Measurements from ENCODE around the gene RNF43.

The RNF43 gene

GRCh38 chr17:58417300-58418092 lies at the start of gene RNF43:
Gene RNF43, minus strand, starts transcription at chr17:58417534. Its CDS starts 1,957 bp downstream, at chr17:58415577.
- in situ Hi-C loops (cut with HindIII; ENCODE audit: low sequenced_read_pairs) = no loop called here
- TF ChIP-seq, protein P1, sequence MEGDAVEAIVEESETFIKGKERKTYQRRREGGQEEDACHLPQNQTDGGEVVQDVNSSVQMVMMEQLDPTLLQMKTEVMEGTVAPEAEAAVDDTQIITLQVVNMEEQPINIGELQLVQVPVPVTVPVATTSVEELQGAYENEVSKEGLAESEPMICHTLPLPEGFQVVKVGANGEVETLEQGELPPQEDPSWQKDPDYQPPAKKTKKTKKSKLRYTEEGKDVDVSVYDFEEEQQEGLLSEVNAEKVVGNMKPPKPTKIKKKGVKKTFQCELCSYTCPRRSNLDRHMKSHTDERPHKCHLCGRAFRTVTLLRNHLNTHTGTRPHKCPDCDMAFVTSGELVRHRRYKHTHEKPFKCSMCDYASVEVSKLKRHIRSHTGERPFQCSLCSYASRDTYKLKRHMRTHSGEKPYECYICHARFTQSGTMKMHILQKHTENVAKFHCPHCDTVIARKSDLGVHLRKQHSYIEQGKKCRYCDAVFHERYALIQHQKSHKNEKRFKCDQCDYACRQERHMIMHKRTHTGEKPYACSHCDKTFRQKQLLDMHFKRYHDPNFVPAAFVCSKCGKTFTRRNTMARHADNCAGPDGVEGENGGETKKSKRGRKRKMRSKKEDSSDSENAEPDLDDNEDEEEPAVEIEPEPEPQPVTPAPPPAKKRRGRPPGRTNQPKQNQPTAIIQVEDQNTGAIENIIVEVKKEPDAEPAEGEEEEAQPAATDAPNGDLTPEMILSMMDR (IDR thresholded peaks at IDR 0.05; ENCODE audit: low read depth, low read length) = peak; percentile 91
- peak; percentile 81 for DNase-seq (ENCODE audit: low read depth, low spot score)
- peak within 1 kb of the TSS; percentile 17 for H3K4me3 ChIP-seq (ENCODE audit: low read depth, low read length)

DNA sequence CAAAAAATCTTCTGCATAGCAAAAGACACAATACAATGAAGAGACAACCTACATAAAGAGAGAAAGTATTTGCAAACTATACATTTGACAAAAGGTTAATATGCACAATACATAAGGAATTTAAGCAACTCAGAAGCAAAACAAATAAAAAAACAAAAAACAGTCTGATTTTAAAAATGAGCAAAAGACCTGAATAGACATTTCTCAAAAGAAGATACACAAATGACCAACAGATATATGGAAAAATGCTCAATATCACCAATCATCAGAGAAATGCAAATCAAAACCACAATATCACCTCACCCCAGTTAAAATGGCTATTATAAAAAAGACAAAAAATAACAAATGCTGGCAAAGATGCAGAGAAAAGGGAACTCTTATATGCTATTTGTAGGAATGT lies 38.2 kb upstream of the RNF43 start:
- in situ Hi-C loops (cut with HindIII; ENCODE audit: low sequenced_read_pairs) = no loop called here
- TF ChIP-seq, protein P1 (IDR thresholded peaks at IDR 0.05; ENCODE audit: low read depth, low read length) = no peak
- H3K4me3 ChIP-seq (ENCODE audit: low read depth, low read length) = no peak overlapping the region
- DNase-seq (ENCODE audit: low read depth, low spot score) = no peak

DNA sequence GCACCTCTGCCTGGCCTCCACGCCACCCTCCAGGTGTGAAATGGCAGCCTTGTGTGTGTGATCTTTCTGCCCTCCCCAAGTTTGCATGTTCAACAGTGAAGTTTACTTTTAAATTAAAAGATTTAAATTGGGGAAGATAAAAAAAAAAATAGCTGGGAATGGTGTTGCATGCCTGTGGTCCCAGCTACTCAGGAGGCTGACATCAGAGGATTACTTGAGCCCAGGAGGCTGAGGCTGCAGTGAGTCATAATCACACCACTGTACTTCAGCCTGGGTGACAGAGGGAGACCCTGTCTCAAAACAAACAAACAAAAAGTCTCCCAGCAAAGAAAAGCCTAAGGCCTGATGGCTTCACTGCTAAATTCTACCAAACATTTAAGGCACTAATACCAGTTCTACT lies 35.4 kb upstream of the RNF43 start:
- DNase-seq (ENCODE audit: low read depth, low spot score) = no peak
- TF ChIP-seq, protein P1 (IDR thresholded peaks at IDR 0.05; ENCODE audit: low read depth, low read length) = no peak
- in situ Hi-C loops (cut with HindIII; ENCODE audit: low sequenced_read_pairs) = no loop called here
- H3K4me3 ChIP-seq (ENCODE audit: low read depth, low read length) = no peak overlapping the region

DNA sequence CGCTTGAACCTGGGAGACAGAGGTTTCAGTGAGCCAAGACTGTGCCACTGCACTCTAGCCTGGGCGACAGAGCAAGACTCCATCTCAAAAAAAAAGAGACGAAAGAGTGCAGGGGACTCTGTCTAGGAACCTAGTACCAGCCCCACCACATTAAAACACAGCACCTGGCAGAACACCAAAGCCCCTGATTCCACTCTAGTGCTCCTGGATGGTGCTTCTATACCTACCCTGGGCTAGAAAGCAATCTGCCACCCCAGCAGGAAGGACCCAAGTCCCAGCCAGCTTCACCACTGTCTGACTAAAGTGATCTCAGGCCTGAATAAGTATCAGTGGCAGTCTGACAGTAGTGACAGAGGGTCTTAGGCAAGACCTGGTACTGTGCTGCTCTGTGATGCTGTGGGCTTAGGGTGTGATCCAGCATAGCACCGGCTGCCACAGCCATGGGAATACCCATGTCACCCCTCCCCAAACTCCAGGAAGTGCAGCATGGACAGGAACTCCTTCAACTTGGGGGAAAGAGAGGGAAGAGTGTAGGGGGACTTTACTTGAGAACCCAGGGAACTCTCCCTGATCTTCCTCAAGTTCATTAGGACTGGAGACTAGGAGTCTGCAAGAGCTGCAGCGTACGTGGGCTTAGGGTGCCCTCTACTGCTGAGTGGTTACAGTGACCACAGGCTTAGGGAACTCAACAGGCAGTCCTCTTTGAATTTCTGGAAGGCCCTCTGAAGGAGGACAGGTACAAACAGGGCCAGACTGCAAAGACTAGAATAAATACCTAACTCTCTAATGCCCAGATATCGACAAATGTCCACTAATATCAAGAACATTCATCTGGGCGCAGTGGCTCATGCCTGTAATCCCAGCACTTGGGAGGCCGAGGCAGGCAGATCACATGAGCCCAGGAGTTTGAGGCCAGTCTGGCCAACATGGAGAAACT lies 30.0 kb upstream of the RNF43 start:
- in situ Hi-C loops (cut with HindIII; ENCODE audit: low sequenced_read_pairs) = no loop called here
- DNase-seq (ENCODE audit: low read depth, low spot score) = peak; percentile 83
- TF ChIP-seq, protein P1 (IDR thresholded peaks at IDR 0.05; ENCODE audit: low read depth, low read length) = peak; percentile 80
- no peak overlapping the region for H3K4me3 ChIP-seq (ENCODE audit: low read depth, low read length)

- H3K4me3 ChIP-seq (ENCODE audit: low read depth, low read length) = no peak overlapping the region
- DNase-seq (ENCODE audit: low read depth, low spot score) = no peak
- TF ChIP-seq, protein P1 (IDR thresholded peaks at IDR 0.05; ENCODE audit: low read depth, low read length) = no peak
- in situ Hi-C loops (cut with HindIII; ENCODE audit: low sequenced_read_pairs) = no loop called here
These were observed 28.8 kb upstream of the RNF43 start for GRCh38 chr17:58446086-58446485.

DNA sequence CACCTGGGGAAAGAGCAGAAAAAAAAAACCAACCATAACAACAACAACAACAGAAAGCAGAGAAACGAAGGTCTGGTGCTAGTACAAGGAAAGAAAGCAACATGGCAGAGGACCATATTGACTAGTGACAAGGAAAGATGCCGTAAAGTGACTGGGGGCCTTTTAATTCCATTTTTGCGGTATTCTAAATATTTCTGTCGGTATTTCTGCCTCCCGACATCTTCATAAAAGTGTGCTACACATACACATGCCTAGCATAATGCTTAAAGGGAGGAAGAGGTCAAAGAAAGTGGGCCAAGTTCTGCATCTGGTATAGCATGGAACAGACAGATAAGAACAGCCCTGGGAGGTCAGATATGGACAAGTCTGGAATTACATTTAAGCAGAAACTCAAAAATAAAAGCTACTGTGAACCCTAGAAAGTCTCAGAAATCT lies 19.5 kb upstream of the RNF43 start:
- TF ChIP-seq, protein P1 (IDR thresholded peaks at IDR 0.05; ENCODE audit: low read depth, low read length) = no peak
- in situ Hi-C loops (cut with HindIII; ENCODE audit: low sequenced_read_pairs) = no loop called here
- H3K4me3 ChIP-seq (ENCODE audit: low read depth, low read length) = no peak overlapping the region
- DNase-seq (ENCODE audit: low read depth, low spot score) = no peak
